Type B pancreatic cell (in vitro differentiated cells): ENCODE measurements around the gene PARVB. TPM values are rescaled to one million over a fixed set of nuclear protein-coding genes. Genes with fewer than 3 reads are reported as not detected.

Source experiments
- DNase-seq: peaks from one replicate; pipeline ENCODE4 v3.0.0; 2021; ENCODE audit warnings: mixed read lengths; ENCODE audit not compliant: unreplicated experiment; ENCODE audit errors: extremely low spot score
- H3K27ac Mint-ChIP-seq: 2 replicates; pipeline ENCODE4 v1.8.0; 2021; ENCODE audit warnings: mild to moderate bottlenecking, mixed read lengths
- H3K27me3 Mint-ChIP-seq: 2 replicates; pipeline ENCODE4 v1.8.0; 2021; ENCODE audit warnings: mixed read lengths
- H3K36me3 Mint-ChIP-seq: 2 replicates; pipeline ENCODE4 v1.8.0; 2021; ENCODE audit warnings: mixed read lengths
- H3K4me1 Mint-ChIP-seq: one replicate; pipeline ENCODE4 v1.8.0; 2021; ENCODE audit warnings: mixed read lengths; ENCODE audit not compliant: unreplicated experiment
- H3K4me3 Mint-ChIP-seq: 2 replicates; pipeline ENCODE4 v1.8.0; 2021; ENCODE audit warnings: mild to moderate bottlenecking, mixed read lengths
- H3K9me3 Mint-ChIP-seq: 2 replicates; pipeline ENCODE4 v1.8.0; 2021; ENCODE audit warnings: mixed read lengths
- total RNA-seq: library from RNA; stranded (reverse); gene quantifications from 2 replicates; pipeline ENCODE4 v1.2.1, GENCODE V29; 2021; ENCODE audit warnings: low replicate concordance
- TF ChIP-seq, protein P1 (sequence below): fragments of 200-600 bp; sonication (generic); conservative IDR thresholded peaks from 2 replicates; pipeline ENCODE4 v1.5.0; 2021; ENCODE audit warnings: antibody characterized with exemption, mild to moderate bottlenecking

Gene PARVB
- total RNA-seq, 1 donor from 2014 or later = 15.9 TPM

DNA sequence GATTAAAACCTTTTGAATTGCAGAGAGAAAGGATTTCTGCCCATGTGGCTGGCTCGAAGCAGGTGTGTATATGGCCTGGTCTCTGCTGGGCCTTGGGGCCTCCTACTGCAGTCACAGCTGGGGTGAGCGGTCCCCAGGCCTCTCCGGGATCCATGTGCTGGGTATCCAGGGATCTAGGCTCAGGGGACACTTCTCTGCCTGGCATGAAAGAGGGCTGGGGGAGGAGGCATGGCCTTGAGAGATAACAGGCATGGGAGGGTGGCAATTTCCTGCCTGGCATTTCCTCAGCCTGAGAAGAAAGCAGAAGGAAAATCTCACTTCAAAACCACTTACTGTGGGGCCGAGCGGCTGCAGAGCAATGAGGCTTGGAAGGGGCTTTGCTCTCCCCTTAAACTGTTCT lies 136.3 kb downstream of the PARVB start:
- DNase-seq = no peak
- Mint-ChIP-seq H3K4me3 (no peak overlapping the region), H3K36me3 (no peaks in the 10 kb centered on the region), H3K9me3 (no peaks in the 10 kb centered on the region), H3K27me3 (no peaks in the 10 kb centered on the region), H3K4me1 (peaks cover 16% of the 10 kb centered on the region), H3K27ac (no peak overlapping the region)
- TF ChIP-seq, protein P1, sequence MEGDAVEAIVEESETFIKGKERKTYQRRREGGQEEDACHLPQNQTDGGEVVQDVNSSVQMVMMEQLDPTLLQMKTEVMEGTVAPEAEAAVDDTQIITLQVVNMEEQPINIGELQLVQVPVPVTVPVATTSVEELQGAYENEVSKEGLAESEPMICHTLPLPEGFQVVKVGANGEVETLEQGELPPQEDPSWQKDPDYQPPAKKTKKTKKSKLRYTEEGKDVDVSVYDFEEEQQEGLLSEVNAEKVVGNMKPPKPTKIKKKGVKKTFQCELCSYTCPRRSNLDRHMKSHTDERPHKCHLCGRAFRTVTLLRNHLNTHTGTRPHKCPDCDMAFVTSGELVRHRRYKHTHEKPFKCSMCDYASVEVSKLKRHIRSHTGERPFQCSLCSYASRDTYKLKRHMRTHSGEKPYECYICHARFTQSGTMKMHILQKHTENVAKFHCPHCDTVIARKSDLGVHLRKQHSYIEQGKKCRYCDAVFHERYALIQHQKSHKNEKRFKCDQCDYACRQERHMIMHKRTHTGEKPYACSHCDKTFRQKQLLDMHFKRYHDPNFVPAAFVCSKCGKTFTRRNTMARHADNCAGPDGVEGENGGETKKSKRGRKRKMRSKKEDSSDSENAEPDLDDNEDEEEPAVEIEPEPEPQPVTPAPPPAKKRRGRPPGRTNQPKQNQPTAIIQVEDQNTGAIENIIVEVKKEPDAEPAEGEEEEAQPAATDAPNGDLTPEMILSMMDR = no peak

DNA sequence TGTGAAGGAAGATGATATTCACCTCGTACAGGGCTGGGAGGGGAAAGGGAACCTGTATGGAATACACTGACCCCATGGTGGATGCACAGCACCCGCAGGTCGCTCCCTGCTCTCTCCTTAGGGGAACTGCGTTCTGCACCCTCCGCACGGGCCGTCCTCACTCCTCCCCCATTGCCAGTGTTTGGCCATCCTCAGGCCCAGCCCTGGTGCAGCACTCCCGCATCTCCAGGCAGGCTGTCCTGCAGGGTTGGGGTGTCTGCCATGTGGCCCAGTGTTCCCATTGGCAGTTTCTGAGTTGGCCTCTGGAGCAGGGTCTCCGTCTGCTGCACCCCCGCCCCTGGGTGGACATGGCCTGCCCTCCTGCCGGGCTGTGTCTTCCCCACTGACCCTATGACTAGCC lies 137.6 kb downstream of the PARVB start:
- Mint-ChIP-seq H3K27me3 (no peaks in the 10 kb centered on the region), H3K27ac (no peak overlapping the region), H3K4me3 (no peak overlapping the region), H3K4me1 (peaks cover 16% of the 10 kb centered on the region), H3K9me3 (no peaks in the 10 kb centered on the region), H3K36me3 (no peaks in the 10 kb centered on the region)
- TF ChIP-seq, protein P1 = no peak
- no peak for DNase-seq

DNA sequence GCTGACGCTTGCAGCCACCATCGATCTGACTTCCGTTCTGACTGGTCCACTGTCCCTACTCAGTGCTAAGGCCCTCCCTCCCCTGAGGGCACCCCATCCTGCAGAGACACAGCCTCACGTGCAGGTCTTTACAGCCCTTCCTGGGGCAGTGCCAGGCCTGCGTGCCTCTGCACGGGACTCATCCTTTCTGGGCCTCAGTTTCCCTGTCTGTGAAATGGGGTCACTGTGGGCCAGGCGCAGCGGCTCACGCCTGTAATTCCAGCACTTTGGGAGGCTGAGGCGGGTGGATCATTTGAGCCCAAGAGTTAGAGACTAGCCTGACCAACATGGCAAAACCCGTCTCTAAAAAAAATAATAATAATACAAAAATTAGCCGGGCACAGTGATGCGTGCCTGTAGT lies 138.9 kb downstream of the PARVB start:
- Mint-ChIP-seq H3K27ac (no peak overlapping the region), H3K9me3 (no peaks in the 10 kb centered on the region), H3K4me3 (no peak overlapping the region), H3K27me3 (no peaks in the 10 kb centered on the region), H3K36me3 (no peaks in the 10 kb centered on the region), H3K4me1 (peaks cover 14% of the 10 kb centered on the region)
- TF ChIP-seq, protein P1 = no peak
- no peak for DNase-seq

DNA sequence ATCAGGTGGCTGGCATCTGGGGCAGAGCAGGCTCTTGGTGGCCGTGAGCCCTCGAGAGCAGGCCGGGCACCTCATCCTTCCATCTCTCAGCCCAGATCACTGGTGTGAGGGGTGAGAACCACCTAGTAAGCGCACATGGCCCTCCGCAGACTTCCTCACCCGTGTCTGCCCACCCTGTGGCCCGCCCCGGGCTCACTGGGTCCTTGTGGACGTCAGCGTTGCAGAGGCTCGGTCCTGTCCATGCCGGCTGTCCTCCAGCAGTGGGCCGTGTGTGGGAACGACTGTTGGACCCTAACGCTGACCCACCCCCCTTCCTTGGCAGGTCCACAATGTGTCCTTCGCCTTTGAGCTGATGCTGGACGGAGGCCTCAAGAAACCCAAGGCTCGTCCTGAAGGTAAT lies 139.4 kb downstream of the PARVB start:
- Mint-ChIP-seq H3K27ac (no peak overlapping the region), H3K36me3 (no peaks in the 10 kb centered on the region), H3K9me3 (no peaks in the 10 kb centered on the region), H3K4me3 (no peak overlapping the region), H3K4me1 (peaks cover 9% of the 10 kb centered on the region), H3K27me3 (no peaks in the 10 kb centered on the region)
- no peak for DNase-seq
- TF ChIP-seq, protein P1 = no peak

DNA sequence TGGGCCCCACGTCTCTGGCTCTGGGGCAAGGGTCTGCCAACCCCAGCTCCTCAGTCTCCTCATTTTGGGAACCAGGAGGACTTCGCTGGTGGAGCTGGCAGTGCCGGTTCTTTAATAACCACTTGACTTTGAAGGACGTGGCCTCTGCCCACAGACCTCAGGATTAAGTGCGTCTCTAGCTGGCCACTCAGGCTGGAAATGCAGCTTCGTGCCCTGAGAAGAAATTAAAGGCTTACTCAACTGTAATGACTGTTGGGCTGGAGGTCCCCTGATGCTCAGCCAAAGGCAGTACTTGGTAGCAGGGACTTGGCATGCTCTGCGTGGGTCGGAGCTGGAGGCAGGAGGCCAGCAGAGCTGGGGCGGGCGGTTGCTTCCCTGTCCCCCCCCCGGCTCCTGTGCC lies 139.9 kb downstream of the PARVB start:
- H3K27me3 Mint-ChIP-seq = no peaks in the 10 kb centered on the region
- H3K9me3 Mint-ChIP-seq = no peaks in the 10 kb centered on the region
- peaks cover 4% of the 10 kb centered on the region for H3K4me1 Mint-ChIP-seq
- no peak overlapping the region for H3K4me3 Mint-ChIP-seq
- TF ChIP-seq, protein P1 = no peak
- DNase-seq = no peak
- no peak overlapping the region for H3K27ac Mint-ChIP-seq
- no peaks in the 10 kb centered on the region for H3K36me3 Mint-ChIP-seq

DNA sequence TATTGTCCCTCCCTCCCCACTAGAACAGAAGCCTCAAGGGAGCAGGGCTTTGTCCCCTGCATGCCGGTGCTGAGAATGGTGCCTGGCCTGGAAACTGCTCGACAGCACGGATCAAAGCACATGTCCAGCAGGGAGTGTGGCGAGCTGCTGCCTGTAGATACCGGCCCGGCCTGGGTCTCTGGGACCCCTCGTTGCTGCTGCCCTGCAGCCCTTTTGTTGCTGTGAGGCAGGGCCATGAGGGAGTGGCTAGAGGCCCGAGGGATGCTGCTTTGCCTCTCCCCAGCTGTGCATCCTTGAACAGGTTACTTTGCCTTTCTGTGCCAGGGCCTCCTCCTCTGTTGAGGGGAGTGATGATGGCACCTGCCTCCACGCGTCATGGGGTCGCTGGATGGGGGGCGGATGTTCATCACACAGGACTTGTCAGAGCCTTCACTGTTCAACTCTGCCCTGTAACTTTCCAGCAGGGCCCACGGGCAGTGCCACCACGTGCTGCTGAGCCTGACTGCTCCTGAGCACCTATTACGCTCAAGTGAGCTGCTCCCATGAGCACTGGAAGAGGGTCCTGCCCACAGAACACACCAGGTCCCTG lies 141.3 kb downstream of the PARVB start:
- TF ChIP-seq, protein P1 = no peak
- DNase-seq = no peak
- no peaks in the 10 kb centered on the region for H3K27me3 Mint-ChIP-seq
- no peak overlapping the region for H3K27ac Mint-ChIP-seq
- H3K4me3 Mint-ChIP-seq = no peak overlapping the region
- no peaks in the 10 kb centered on the region for H3K36me3 Mint-ChIP-seq
- no peaks in the 10 kb centered on the region for H3K9me3 Mint-ChIP-seq
- H3K4me1 Mint-ChIP-seq = peaks cover 4% of the 10 kb centered on the region
